NB4 (cell line): ENCODE measurements around the gene MTMR2.

ENCODE experiments used
- CTCF ChIP-seq: IDR thresholded peaks from one replicate; pipeline ENCODE4 v1.5.1; 2012; ENCODE audit warnings: low read depth, low read length
- TF ChIP-seq, protein P1 (sequence below): IDR thresholded peaks from 2 replicates; pipeline ENCODE4 v1.6.1; 2011; ENCODE audit warnings: low read depth, low read length

DNA sequence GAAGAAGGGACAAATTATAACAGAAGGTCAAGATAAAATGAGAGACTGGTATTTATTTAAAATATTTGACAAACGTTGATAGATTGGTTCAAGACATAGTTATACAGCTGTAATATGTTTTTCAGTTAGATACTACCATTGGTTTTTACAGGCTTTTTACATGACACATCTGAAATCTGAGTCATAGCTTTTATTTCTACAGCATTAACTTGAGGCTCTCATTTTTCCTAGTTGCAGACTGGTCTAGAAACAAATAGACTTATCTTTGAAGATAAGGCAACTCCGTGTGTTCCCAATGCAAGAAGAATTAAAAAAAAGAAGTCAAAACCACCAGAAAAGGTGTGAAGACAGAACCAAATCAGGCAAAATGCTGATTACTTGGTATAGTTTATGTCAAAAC, 102.3 kb downstream of the MTMR2 start:
- TF ChIP-seq CTCF, result no peak
- TF ChIP-seq, protein P1, sequence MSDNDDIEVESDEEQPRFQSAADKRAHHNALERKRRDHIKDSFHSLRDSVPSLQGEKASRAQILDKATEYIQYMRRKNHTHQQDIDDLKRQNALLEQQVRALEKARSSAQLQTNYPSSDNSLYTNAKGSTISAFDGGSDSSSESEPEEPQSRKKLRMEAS, result no peak
